ENCODE data around the gene KHDRBS2. TPM values are rescaled to one million over a fixed set of nuclear protein-coding genes. Genes with fewer than 3 reads are reported as not detected.

Gene KHDRBS2
- total and polyA plus RNA-seq, 2 of the 13 experiments (the other 11 are each of a cell fraction or from before 2014, with no cell fraction given): not detected

DNA sequence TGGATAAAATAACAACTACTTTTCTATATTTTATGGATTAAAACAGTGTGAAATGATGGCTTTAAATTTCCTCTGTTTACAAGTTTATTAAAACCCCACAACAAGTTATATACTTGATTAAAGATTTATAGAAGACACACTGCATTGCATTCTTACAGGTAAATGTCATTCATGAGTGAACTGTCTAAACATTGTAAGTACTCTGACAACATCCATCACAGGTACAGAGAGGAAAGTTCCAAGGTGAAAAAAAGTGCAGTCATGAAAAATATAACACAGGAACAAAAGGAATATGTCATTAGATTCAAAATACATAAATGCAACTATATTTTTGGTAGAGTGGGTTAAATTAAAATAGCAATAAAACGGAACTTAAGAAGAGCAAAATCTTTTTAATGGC is 156.9 kb downstream of the KHDRBS2 start (continued):
- TF ChIP-seq ZNF337 (CRISPR knock-in tag; IDR thresholded peaks at IDR 0.05; ENCODE audit: borderline replicate concordance, low read depth) (no peak), NR1H2 (CRISPR knock-in tag; IDR thresholded peaks at IDR 0.05; ENCODE audit: borderline replicate concordance, low read depth) (no peak), HHEX (CRISPR knock-in tag; IDR thresholded peaks at IDR 0.05) (no peak), SMAD9 (CRISPR knock-in tag; IDR thresholded peaks at IDR 0.05) (no peak), ZNF451 (CRISPR knock-in tag; IDR thresholded peaks at IDR 0.05) (no peak), FOXA3 (CRISPR knock-in tag; IDR thresholded peaks at IDR 0.05) (no peak), SMARCC2 (IDR thresholded peaks at IDR 0.05) (no peak), ARID2 (CRISPR knock-in tag; IDR thresholded peaks at IDR 0.05; ENCODE audit: borderline replicate concordance) (no peak), STAT5B (CRISPR knock-in tag; IDR thresholded peaks at IDR 0.05) (no peak)
- TF ChIP-seq, protein P1, sequence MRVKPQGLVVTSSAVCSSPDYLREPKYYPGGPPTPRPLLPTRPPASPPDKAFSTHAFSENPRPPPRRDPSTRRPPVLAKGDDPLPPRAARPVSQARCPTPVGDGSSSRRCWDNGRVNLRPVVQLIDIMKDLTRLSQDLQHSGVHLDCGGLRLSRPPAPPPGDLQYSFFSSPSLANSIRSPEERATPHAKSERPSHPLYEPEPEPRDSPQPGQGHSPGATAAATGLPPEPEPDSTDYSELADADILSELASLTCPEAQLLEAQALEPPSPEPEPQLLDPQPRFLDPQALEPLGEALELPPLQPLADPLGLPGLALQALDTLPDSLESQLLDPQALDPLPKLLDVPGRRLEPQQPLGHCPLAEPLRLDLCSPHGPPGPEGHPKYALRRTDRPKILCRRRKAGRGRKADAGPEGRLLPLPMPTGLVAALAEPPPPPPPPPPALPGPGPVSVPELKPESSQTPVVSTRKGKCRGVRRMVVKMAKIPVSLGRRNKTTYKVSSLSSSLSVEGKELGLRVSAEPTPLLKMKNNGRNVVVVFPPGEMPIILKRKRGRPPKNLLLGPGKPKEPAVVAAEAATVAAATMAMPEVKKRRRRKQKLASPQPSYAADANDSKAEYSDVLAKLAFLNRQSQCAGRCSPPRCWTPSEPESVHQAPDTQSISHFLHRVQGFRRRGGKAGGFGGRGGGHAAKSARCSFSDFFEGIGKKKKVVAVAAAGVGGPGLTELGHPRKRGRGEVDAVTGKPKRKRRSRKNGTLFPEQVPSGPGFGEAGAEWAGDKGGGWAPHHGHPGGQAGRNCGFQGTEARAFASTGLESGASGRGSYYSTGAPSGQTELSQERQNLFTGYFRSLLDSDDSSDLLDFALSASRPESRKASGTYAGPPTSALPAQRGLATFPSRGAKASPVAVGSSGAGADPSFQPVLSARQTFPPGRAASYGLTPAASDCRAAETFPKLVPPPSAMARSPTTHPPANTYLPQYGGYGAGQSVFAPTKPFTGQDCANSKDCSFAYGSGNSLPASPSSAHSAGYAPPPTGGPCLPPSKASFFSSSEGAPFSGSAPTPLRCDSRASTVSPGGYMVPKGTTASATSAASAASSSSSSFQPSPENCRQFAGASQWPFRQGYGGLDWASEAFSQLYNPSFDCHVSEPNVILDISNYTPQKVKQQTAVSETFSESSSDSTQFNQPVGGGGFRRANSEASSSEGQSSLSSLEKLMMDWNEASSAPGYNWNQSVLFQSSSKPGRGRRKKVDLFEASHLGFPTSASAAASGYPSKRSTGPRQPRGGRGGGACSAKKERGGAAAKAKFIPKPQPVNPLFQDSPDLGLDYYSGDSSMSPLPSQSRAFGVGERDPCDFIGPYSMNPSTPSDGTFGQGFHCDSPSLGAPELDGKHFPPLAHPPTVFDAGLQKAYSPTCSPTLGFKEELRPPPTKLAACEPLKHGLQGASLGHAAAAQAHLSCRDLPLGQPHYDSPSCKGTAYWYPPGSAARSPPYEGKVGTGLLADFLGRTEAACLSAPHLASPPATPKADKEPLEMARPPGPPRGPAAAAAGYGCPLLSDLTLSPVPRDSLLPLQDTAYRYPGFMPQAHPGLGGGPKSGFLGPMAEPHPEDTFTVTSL (CRISPR knock-in tag; IDR thresholded peaks at IDR 0.05; ENCODE audit: borderline replicate concordance): no peak
- TF ChIP-seq, protein P2, sequence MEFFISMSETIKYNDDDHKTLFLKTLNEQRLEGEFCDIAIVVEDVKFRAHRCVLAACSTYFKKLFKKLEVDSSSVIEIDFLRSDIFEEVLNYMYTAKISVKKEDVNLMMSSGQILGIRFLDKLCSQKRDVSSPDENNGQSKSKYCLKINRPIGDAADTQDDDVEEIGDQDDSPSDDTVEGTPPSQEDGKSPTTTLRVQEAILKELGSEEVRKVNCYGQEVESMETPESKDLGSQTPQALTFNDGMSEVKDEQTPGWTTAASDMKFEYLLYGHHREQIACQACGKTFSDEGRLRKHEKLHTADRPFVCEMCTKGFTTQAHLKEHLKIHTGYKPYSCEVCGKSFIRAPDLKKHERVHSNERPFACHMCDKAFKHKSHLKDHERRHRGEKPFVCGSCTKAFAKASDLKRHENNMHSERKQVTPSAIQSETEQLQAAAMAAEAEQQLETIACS (CRISPR knock-in tag; IDR thresholded peaks at IDR 0.05): no peak
- TF ChIP-seq, protein P3, sequence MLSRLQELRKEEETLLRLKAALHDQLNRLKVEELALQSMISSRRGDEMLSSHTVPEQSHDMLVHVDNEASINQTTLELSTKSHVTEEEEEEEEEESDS (CRISPR knock-in tag; IDR thresholded peaks at IDR 0.05; ENCODE audit: borderline replicate concordance): no peak

All from HepG2 (cell line).